ENCODE measurements around the gene LRRC3. TPM values are rescaled to one million over a fixed set of nuclear protein-coding genes. Genes with fewer than 3 reads are reported as not detected.
A peak's percentile ranks its signal among the peaks of the same experiment; 100 is the strongest.

Gene LRRC3
- total and polyA plus RNA-seq, 4 donors, result 1.4 to 3.6 (median 2.4) TPM

DNA sequence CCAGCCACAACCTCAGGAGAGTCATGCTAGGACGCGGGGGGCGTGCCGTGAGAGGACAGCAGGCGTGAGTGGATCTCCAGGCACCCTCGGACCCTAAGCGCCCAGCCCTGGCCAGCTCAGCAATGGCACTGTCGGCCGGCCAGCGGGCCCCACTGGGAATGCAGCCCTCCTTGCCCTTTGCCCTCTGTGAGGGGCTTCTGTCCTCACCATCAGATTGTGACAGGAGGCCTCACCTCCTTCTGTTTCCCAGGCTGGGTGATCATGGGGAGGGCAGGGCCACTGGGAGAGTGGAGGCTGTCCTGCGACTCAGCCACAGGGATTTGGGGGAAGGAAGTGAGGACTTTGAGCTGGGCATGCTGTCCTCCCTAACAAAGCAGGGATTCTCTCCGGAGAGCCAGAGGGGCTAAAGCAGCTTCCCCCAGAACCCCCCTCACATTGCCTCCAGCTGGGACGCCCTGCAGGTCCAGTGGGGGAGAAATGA lies 6.6 kb upstream of the LRRC3 start:
- H3K9me3 ChIP-seq (ENCODE audit: control insufficient read depth in 4 of 4, insufficient read depth in 3 of 4, low read length in 3 of 4), result peaks cover 0 to 5% (median 0%) of the 10 kb centered on the region in 4 donors
- H3K4me3 ChIP-seq, result no peak overlapping the region
- no peak overlapping the region for H3K27ac ChIP-seq (ENCODE audit: low read depth in 1 of 2, low read length in 1 of 2)
- no peaks in the 10 kb centered on the region for H3K4me1 ChIP-seq (ENCODE audit: control insufficient read depth in 5 of 5, insufficient read depth in 5 of 5, low read length in 5 of 5)
- WGBS, 2 donors, result 62 to 80% methylated on average over 13 of the region's 13 CpGs
- DNase-seq (peak in 1 of 3 donors; percentile 11), ATAC-seq (ENCODE audit: insufficient read depth, low FRiP score) (no peak)
- H3K36me3 ChIP-seq (ENCODE audit: control insufficient read depth in 4 of 4, insufficient read depth in 4 of 4, low read length in 4 of 4), result no peaks in the 10 kb centered on the region
- TF ChIP-seq, protein P1, sequence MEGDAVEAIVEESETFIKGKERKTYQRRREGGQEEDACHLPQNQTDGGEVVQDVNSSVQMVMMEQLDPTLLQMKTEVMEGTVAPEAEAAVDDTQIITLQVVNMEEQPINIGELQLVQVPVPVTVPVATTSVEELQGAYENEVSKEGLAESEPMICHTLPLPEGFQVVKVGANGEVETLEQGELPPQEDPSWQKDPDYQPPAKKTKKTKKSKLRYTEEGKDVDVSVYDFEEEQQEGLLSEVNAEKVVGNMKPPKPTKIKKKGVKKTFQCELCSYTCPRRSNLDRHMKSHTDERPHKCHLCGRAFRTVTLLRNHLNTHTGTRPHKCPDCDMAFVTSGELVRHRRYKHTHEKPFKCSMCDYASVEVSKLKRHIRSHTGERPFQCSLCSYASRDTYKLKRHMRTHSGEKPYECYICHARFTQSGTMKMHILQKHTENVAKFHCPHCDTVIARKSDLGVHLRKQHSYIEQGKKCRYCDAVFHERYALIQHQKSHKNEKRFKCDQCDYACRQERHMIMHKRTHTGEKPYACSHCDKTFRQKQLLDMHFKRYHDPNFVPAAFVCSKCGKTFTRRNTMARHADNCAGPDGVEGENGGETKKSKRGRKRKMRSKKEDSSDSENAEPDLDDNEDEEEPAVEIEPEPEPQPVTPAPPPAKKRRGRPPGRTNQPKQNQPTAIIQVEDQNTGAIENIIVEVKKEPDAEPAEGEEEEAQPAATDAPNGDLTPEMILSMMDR (IDR thresholded peaks at IDR 0.05; ENCODE audit: control extremely low read depth, extremely low read depth), result no peak
- H3K27me3 ChIP-seq (ENCODE audit: control insufficient read depth in 3 of 3, insufficient read depth in 3 of 3, low read length in 2 of 3), result peaks cover 0 to 8% (median 0%) of the 10 kb centered on the region in 3 donors
- no peak overlapping the region for H3K9ac ChIP-seq (ENCODE audit: insufficient read depth in 1 of 2, low read length in 2 of 2)

DNA sequence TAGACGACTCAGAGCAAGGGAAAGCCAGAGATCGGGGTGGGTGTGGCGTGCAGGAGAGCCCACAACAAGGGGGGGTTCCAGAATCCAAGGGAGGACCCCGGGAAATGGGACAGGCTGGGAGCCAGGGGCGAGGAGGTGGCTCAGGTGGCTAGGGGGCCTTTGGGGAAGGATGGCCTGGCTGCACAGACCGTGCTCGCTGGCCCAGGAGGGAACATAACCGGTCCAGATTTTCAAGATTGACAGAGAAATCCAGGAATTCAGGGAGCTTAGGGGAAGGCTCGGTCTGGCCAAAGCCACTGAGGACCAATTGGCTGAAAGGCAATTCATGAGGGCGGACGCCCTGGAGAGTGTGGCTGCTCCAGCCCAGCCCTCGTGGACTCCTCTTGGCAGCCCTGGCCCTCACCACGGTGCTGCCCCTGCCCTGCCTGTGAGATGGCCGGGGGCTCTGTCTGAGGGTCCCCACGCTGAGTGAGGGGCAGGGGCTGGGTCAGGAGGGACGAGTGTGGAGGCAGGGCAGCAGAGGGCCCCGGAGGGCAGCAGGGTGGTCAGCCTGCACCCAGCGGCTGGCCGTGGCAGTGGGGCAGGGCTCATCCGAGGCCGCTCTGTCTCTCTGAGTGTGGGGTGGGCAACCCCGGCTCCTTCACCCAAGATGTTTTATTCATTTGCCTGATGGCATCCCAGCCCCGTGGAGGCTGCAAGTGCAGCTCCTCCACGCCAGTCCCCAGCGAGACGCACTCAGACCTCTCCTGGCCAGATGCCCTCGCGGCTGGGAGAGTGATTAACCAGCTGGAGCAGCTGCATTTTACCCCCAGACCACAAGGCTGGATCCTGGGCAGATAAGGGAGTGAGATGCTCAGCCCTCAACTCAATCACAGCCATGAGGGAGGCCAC lies 5.6 kb upstream of the LRRC3 start:
- DNase-seq (peak in 1 of 3 donors; percentile 10), ATAC-seq (ENCODE audit: insufficient read depth, low FRiP score) (no peak)
- Histone ChIP-seq H3K27ac (ENCODE audit: low read depth in 1 of 2, low read length in 1 of 2) (no peak overlapping the region), H3K9ac (ENCODE audit: insufficient read depth in 1 of 2, low read length in 2 of 2) (no peak overlapping the region), H3K4me3 (no peak overlapping the region), H3K9me3 (ENCODE audit: control insufficient read depth in 4 of 4, insufficient read depth in 3 of 4, low read length in 3 of 4) (peaks cover 0 to 6% (median under 1%) of the 10 kb centered on the region in 4 donors), H3K36me3 (ENCODE audit: control insufficient read depth in 4 of 4, insufficient read depth in 4 of 4, low read length in 4 of 4) (no peaks in the 10 kb centered on the region), H3K27me3 (ENCODE audit: control insufficient read depth in 3 of 3, insufficient read depth in 3 of 3, low read length in 2 of 3) (peaks cover 0 to 8% (median 0%) of the 10 kb centered on the region in 3 donors), H3K4me1 (ENCODE audit: control insufficient read depth in 5 of 5, insufficient read depth in 5 of 5, low read length in 5 of 5) (no peaks in the 10 kb centered on the region)
- WGBS, 2 donors, result 66 to 81% methylated on average over 27 to 28 of the region's 28 CpGs
- TF ChIP-seq, protein P1 (IDR thresholded peaks at IDR 0.05; ENCODE audit: control extremely low read depth, extremely low read depth), result no peak

DNA sequence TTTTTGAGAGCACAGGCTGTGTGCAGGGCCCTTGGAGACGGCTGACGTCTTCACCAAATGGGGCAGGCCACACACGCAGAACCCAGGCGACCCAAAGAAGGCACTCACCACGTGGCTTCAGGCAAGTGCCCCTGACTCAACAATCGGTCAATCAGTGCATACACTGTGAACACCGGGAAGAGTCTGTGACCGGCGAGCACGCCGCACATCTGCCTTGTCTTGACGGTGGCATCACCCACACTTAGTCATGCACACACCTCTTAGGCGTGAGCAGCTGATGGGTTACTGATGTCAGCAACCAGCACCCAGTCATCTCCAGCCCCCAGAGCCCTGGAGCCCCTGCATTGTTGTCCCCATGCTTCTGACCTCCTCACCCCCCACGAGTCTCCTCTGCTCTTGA lies 4.9 kb upstream of the LRRC3 start:
- ATAC-seq (ENCODE audit: insufficient read depth, low FRiP score) (no peak), DNase-seq (peak in 1 of 3 donors; percentile 4)
- WGBS, 2 donors, result 75 to 81% methylated on average over 14 of the region's 14 CpGs
- TF ChIP-seq, protein P1 (IDR thresholded peaks at IDR 0.05; ENCODE audit: control extremely low read depth, extremely low read depth), result no peak
- Histone ChIP-seq H3K9ac (ENCODE audit: insufficient read depth in 1 of 2, low read length in 2 of 2) (no peak overlapping the region), H3K27me3 (ENCODE audit: control insufficient read depth in 3 of 3, insufficient read depth in 3 of 3, low read length in 2 of 3) (peaks cover 0 to 8% (median 0%) of the 10 kb centered on the region in 3 donors), H3K36me3 (ENCODE audit: control insufficient read depth in 4 of 4, insufficient read depth in 4 of 4, low read length in 4 of 4) (no peaks in the 10 kb centered on the region), H3K4me1 (ENCODE audit: control insufficient read depth in 5 of 5, insufficient read depth in 5 of 5, low read length in 5 of 5) (no peaks in the 10 kb centered on the region), H3K4me3 (no peak overlapping the region), H3K27ac (ENCODE audit: low read depth in 1 of 2, low read length in 1 of 2) (no peak overlapping the region), H3K9me3 (ENCODE audit: control insufficient read depth in 4 of 4, insufficient read depth in 3 of 4, low read length in 3 of 4) (peaks cover 0 to 6% (median under 1%) of the 10 kb centered on the region in 4 donors)

Data from lung (tissue), 12 donors.